AG09319 (cell line): ENCODE results near the gene E2F3.

Source experiments
- DNase-seq: peaks from one replicate; pipeline ENCODE4 v3.0.0-alpha.2; 2010; ENCODE audit warnings: low read depth; ENCODE audit errors: extremely low read depth
- TF ChIP-seq, protein P1 (sequence below): IDR thresholded peaks from 2 replicates; pipeline ENCODE4 v1.5.1; 2011; ENCODE audit warnings: low read depth, mild to moderate bottlenecking, inconsistent platforms, low read length, moderate library complexity

Gene E2F3

DNA sequence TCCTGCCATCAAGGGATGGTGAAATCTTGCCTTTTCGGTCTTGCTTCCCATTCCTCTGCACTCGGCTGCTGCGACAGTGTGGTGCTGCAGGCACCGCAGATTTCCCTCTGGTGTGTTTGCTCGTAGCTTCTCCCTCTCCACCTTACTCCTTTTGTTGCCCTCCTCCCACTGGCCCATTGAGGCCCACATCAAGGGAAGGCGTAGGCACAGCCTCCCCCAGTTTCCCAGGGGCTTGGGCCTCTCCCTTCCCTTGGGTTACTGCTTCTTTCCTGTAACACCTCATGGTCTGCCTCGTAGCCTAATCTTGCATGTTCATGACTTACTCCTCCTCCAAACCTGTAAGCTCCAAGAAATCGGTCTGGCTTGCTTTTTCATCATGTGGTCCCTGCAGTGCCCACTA is 9.9 kb downstream of the E2F3 start:
- TF ChIP-seq, protein P1, sequence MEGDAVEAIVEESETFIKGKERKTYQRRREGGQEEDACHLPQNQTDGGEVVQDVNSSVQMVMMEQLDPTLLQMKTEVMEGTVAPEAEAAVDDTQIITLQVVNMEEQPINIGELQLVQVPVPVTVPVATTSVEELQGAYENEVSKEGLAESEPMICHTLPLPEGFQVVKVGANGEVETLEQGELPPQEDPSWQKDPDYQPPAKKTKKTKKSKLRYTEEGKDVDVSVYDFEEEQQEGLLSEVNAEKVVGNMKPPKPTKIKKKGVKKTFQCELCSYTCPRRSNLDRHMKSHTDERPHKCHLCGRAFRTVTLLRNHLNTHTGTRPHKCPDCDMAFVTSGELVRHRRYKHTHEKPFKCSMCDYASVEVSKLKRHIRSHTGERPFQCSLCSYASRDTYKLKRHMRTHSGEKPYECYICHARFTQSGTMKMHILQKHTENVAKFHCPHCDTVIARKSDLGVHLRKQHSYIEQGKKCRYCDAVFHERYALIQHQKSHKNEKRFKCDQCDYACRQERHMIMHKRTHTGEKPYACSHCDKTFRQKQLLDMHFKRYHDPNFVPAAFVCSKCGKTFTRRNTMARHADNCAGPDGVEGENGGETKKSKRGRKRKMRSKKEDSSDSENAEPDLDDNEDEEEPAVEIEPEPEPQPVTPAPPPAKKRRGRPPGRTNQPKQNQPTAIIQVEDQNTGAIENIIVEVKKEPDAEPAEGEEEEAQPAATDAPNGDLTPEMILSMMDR = no peak
- DNase-seq = no peak

DNA sequence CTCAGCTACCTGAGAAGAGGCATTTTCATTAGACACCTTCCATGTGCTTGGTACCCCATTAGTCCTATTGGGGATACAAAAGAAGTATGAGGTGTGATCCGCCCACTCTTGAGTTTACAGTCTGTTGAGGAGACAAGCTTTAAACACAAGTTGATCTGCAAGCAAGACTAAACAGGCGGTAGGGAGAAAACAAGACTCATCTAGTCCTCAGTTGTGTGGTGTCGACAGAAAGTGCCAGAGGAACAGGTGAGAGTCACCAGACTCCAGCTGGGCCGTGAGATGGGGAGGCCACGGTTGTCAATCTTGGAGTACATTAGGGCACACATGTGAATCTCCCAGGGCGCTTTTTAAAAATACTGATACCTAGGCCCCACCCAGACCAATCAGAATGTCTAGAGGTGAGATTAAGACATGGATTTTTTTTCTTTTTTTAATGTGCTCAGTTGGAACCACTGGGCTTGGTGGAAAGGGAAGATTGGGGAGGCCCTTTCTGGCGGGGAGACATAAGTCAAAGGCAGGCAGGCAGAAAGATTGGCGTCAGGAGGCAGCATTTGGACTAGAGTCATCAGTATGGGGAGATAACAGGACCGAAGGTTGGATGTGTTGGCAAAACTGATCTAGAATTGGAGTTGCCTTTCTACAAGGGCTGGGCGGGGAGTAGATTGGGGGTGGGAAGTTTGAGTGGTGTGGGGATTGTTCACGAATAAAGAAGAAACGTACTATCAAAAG is 10.4 kb downstream of the E2F3 start:
- TF ChIP-seq, protein P1 = no peak
- no peak for DNase-seq

DNA sequence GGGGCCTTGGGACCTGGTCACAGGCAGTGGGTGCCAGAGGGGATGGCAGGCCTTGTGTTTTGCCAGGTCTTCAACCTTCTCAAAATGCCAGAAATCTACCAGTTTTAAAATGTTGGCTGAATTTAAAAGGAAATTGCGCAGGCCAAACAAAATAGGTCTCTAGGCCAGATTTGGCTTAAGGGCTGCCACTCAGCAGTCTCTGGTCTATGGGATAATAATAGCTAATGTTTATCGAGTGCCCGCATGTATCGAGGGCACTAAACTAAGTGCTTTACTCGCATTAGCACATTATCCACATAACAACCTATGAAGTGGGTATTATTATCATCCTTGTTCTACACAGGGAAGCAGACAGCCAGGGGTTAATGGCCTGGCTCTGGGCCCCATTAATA is 11.0 kb downstream of the E2F3 start:
- TF ChIP-seq, protein P1 = no peak
- DNase-seq = no peak

DNA sequence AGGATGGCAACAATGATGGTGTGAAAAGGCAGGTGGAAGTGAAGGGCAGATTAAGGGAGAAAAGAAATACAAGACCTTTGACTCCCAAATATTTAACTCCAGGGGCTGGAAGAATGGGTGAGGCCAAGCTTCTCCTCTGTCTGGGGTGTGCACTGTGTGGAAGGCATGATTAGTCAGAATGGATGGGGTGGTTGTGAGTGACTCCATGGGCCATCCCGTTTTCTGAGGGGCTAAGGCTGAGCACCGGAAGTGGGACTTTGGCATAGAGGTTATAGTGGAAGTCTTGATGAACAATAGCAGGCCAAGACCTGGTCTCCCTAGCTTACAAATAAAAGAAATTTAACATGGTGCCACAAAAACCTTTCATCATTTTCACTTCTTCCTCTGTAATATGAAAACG is 12.1 kb downstream of the E2F3 start:
- DNase-seq = no peak
- TF ChIP-seq, protein P1 = no peak

DNA sequence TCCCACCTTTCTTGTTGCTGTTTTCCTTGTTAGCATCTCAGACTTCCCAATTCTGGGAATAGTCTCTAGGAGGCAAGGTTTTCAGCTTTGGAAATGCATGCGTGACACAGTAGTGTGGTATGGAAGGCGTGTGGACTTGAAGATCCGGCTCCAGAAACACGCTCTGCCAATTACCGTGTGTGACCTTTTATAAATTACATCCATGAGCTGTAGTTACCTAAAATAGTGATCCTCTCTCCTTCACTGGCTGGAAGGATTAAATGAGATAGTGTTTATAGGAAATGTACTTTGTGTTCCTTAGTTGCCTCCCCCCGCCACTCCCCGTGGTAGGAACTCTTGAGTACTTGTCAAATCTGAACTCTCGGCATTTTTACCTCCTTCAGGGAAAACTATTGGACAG is 13.0 kb downstream of the E2F3 start:
- TF ChIP-seq, protein P1 = no peak
- no peak for DNase-seq

DNA sequence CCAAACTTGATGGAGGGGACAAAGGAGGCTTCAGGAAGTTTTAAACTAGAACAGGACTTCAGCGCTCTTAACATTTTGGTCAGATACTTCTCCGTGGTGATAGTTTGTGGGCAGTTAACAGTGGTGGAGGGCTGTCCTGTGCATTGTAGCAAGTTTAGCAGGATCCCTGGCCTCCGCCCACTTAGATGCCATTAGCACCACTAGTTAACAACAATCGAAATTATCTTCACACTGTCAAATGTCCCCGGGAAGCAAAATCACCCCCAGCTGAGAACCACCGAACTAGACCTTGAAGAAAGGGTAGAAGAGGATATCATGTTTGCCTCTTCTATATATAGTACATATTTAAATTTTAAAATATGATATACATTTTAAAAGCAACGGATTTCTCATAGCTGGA is 13.6 kb downstream of the E2F3 start:
- DNase-seq = no peak
- TF ChIP-seq, protein P1 = no peak

DNA sequence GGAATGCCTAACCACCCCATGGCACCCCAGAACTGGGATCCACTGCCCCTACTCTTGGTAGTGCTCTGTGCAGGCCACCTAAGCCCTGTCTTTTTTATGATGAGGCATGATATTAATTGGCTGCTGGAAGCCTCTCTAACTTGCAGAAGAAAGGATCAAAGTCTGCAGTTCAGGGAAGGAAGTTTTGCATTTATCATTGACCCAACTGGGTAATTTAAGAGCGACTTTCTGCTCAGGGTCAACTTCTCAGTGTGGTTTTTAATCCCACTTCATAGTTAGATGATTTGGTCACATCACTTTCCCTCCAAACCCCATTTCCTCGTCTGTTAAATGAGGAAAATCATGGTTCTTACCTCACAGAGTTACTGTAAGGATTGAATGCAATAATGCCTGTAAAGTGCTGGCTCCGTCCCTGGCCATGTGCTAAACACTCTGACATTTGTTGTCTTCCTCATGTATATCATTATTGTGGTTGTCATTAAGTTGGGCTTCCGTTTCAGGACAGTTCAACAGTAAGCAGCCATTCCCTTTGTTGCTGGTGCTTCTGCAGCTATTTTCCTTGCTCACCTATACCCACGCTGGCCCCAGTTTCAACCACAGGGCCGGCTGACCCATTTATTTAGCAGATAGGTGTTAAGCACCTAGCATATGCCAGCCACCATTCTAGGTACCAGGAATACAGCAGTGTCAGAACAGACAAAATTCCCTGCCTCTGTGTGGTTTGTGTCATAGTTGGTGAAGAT is 14.2 kb downstream of the E2F3 start:
- TF ChIP-seq, protein P1 = no peak
- no peak for DNase-seq
